Loucy (cell line): ENCODE results near the gene PFAS.

Experiments used
- H2AFZ ChIP-seq: fragments of 200-600 bp; sonication (generic); 2 replicates; pipeline ENCODE4 v1.6.0; 2016; ENCODE audit warnings: antibody characterized with exemption, mild to moderate bottlenecking, low read length, moderate library complexity
- H3F3A ChIP-seq: fragments of 200-600 bp; 2 replicates; pipeline ENCODE4 v1.6.0; 2016; ENCODE audit warnings: antibody characterized with exemption, low read depth, mild to moderate bottlenecking
- H3K27me3 ChIP-seq: fragments of 200-600 bp; sonication (generic); 2 replicates; pipeline ENCODE4 v1.6.1; 2014; ENCODE audit warnings: low read length, mild to moderate bottlenecking; ENCODE audit not compliant: insufficient read depth, poor library complexity, severe bottlenecking
- H3K36me3 ChIP-seq: fragments of 200-600 bp; sonication (generic); 2 replicates; pipeline ENCODE4 v1.6.1; 2016; ENCODE audit warnings: low read length; ENCODE audit not compliant: insufficient read depth
- H3K4me1 ChIP-seq: fragments of 200-600 bp; sonication (generic); 2 replicates; pipeline ENCODE4 v1.5.1; 2014; ENCODE audit warnings: low read length, mild to moderate bottlenecking; ENCODE audit not compliant: insufficient read depth, poor library complexity, severe bottlenecking
- H3K4me2 ChIP-seq: fragments of 200-600 bp; sonication (generic); 2 replicates; pipeline ENCODE4 v1.6.0; 2014; ENCODE audit warnings: antibody characterized with exemption, low read length, low read depth, mild to moderate bottlenecking; ENCODE audit not compliant: poor library complexity, severe bottlenecking
- H3K4me3 ChIP-seq: fragments of 200-600 bp; sonication (generic); 2 replicates; pipeline ENCODE4 v1.5.1; 2014; ENCODE audit warnings: low read length, mild to moderate bottlenecking, mixed read lengths; ENCODE audit not compliant: poor library complexity, severe bottlenecking
- H3K79me2 ChIP-seq: fragments of 200-600 bp; sonication (generic); 2 replicates; pipeline ENCODE4 v1.6.1; 2014; ENCODE audit warnings: low read length; ENCODE audit not compliant: insufficient read depth
- H3K9ac ChIP-seq: fragments of 200-600 bp; sonication (generic); 2 replicates; pipeline ENCODE4 v1.6.0; 2014; ENCODE audit warnings: mild to moderate bottlenecking, low read depth, low read length, moderate library complexity; ENCODE audit not compliant: poor library complexity, severe bottlenecking
- H3K9me2 ChIP-seq: fragments of 200-600 bp; sonication (generic); replicated peaks from 2 replicates; pipeline ENCODE4 v1.6.1; 2016; ENCODE audit warnings: low read depth, low read length, mixed read lengths
- H3K9me3 ChIP-seq: fragments of 200-600 bp; sonication (generic); 2 replicates; pipeline ENCODE4 v1.6.1; 2014; ENCODE audit warnings: mild to moderate bottlenecking, antibody characterized with exemption, low read length, low read depth; ENCODE audit not compliant: insufficient read depth
- H4K20me1 ChIP-seq: fragments of 200-600 bp; sonication (generic); 2 replicates; pipeline ENCODE4 v1.6.0; 2014; ENCODE audit warnings: antibody characterized with exemption, low read length, mild to moderate bottlenecking; ENCODE audit not compliant: insufficient read depth, poor library complexity, severe bottlenecking
- CTCF ChIP-seq: fragments of 200-600 bp; sonication (generic); conservative IDR thresholded peaks from 2 replicates; pipeline ENCODE4 v1.5.1; 2014; ENCODE audit warnings: mild to moderate bottlenecking, antibody characterized with exemption, low read length
- EZH2phosphoT487 ChIP-seq: fragments of 200-600 bp; IDR thresholded peaks from 2 replicates; pipeline ENCODE4 v1.6.1; 2018; ENCODE audit warnings: antibody characterized with exemption, mild to moderate bottlenecking, moderate library complexity, borderline replicate concordance

Gene PFAS

GRCh38 chr17:8311131-8311790 lies 62.2 kb downstream of the PFAS start:
- H3K27me3 ChIP-seq: no peaks in the 10 kb centered on the region
- no peaks in the 10 kb centered on the region for H3K79me2 ChIP-seq
- no peaks in the 10 kb centered on the region for H3K36me3 ChIP-seq
- no peak overlapping the region for H3K4me3 ChIP-seq
- no peak overlapping the region for H3K9ac ChIP-seq
- no peaks in the 10 kb centered on the region for H3K9me2 ChIP-seq
- H2AFZ ChIP-seq: no peak overlapping the region
- H3K4me2 ChIP-seq: no peak overlapping the region
- no peaks in the 10 kb centered on the region for H3K9me3 ChIP-seq
- H3F3A ChIP-seq: no peaks in the 10 kb centered on the region
- no peaks in the 10 kb centered on the region for H4K20me1 ChIP-seq
- TF ChIP-seq EZH2phosphoT487 (no peak), CTCF (no peak)
- no peaks in the 10 kb centered on the region for H3K4me1 ChIP-seq

- Histone ChIP-seq H3K4me2 (no peak overlapping the region), H3K27me3 (no peaks in the 10 kb centered on the region), H3K4me3 (no peak overlapping the region), H3K9me2 (no peaks in the 10 kb centered on the region), H3F3A (no peaks in the 10 kb centered on the region), H3K9me3 (no peaks in the 10 kb centered on the region), H3K79me2 (no peaks in the 10 kb centered on the region), H3K36me3 (no peaks in the 10 kb centered on the region), H3K9ac (no peak overlapping the region), H2AFZ (no peak overlapping the region), H4K20me1 (no peaks in the 10 kb centered on the region), H3K4me1 (no peaks in the 10 kb centered on the region)
- TF ChIP-seq CTCF (no peak), EZH2phosphoT487 (no peak)
Measured at GRCh38 chr17:8312251-8312650, 63.2 kb downstream of the PFAS start.

GRCh38 chr17:8312726-8313600 lies 63.9 kb downstream of the PFAS start:
- Histone ChIP-seq H3K9ac (no peak overlapping the region), H4K20me1 (no peaks in the 10 kb centered on the region), H2AFZ (no peak overlapping the region), H3K79me2 (no peaks in the 10 kb centered on the region), H3K27me3 (no peaks in the 10 kb centered on the region), H3F3A (no peaks in the 10 kb centered on the region), H3K4me2 (no peak overlapping the region), H3K4me3 (no peak overlapping the region), H3K4me1 (no peaks in the 10 kb centered on the region), H3K9me2 (no peaks in the 10 kb centered on the region), H3K9me3 (no peaks in the 10 kb centered on the region), H3K36me3 (no peaks in the 10 kb centered on the region)
- TF ChIP-seq EZH2phosphoT487: no peak
- no peak for TF ChIP-seq CTCF
